ENCODE measurements around the gene AIPL1.

- TF ChIP-seq CTCF (IDR thresholded peaks at IDR 0.05; ENCODE audit: insufficient read depth, low read length, poor library complexity, severe bottlenecking) = no peak
- no peak for TF ChIP-seq EZH2phosphoT487 (conservative IDR thresholded peaks at IDR 0.05; ENCODE audit: low read length)
Observed at GRCh38 chr17:6427279-6427781, 7.6 kb downstream of the AIPL1 start.
